ENCODE data around the gene SYT8. TPM values are rescaled to one million over a fixed set of nuclear protein-coding genes. Genes with fewer than 3 reads are reported as not detected.
A peak's percentile ranks its signal among the peaks of the same experiment; 100 is the strongest.

SYT8 gene
- total RNA-seq, 1 experiment from 2014 or later: 1.0 TPM

- peak overlapping the region; percentile 27 to 48 for H3K4me3 ChIP-seq (replicated peaks in 1 of 2; ENCODE audit: low read depth in 1 of 2, low read length in 2 of 2)
- no peaks in the 10 kb centered on the region for H3K36me3 ChIP-seq (ENCODE audit: control insufficient read depth in 1 of 2, insufficient read depth in 2 of 2, low read length in 2 of 2)
- peaks cover 27 to 30% of the 10 kb centered on the region in 2 experiments for H3K4me1 ChIP-seq (ENCODE audit: control insufficient read depth in 1 of 2, insufficient read depth in 2 of 2, low read length in 2 of 2)
- peak overlapping the region; percentile 93 for H3K4me2 ChIP-seq (ENCODE audit: low read length)
- RAD21 ChIA-PET (ENCODE audit: low non-redundant PET in 1 of 2, low total read pairs in 2 of 2, uncharacterized antibody in 2 of 2, unreplicated experiment in 2 of 2): no interaction called here
- intact Hi-C loops (cut with micrococcal nuclease): no loop called here
- CTCF ChIA-PET: interaction anchor here (1.1 to 1.2 kb wide), 2 partner anchors 13 to 19 kb away, joined by 3 to 5 read pairs; no protein-coding TSS in a partner anchor
- no peaks in the 10 kb centered on the region for H3K9me2 ChIP-seq (ENCODE audit: insufficient read depth)
- POLR2A ChIA-PET: no interaction called here
- no peaks in the 10 kb centered on the region for H3K79me2 ChIP-seq (ENCODE audit: insufficient read depth, low read length)
- no peaks in the 10 kb centered on the region for H4K20me1 ChIP-seq (ENCODE audit: insufficient read depth)
- peak overlapping the region; percentile 84 for H3K27ac ChIP-seq (ENCODE audit: low read depth, low read length)
- no peaks in the 10 kb centered on the region for H3K9me3 ChIP-seq (ENCODE audit: control insufficient read depth in 1 of 2, insufficient read depth in 1 of 2, low read depth in 1 of 2, low read length in 2 of 2)
- H2AFZ ChIP-seq (ENCODE audit: low read depth, low read length, poor library complexity, severe bottlenecking): peak overlapping the region; percentile 57
- H3K27me3 ChIP-seq (ENCODE audit: insufficient read depth, low read length): no peaks in the 10 kb centered on the region
- DNase-seq (ENCODE audit: low read depth, low spot score): peak; percentile 33
- peak; percentile 80 for ATAC-seq
- H3K9ac ChIP-seq (ENCODE audit: low read length): peak overlapping the region; percentile 64
- TF ChIP-seq SP1 (IDR thresholded peaks at IDR 0.05; ENCODE audit: low read depth) (peak; percentile 79), POLR2A (IDR thresholded peaks at IDR 0.05; ENCODE audit: borderline replicate concordance, extremely low read depth, insufficient read depth, insufficient read length) (no peak), MAX (IDR thresholded peaks at IDR 0.05) (no peak), FOSL1 (IDR thresholded peaks at IDR 0.05; ENCODE audit: low read depth) (no peak; the same call in 1 of the 2 replicates), ZBTB33 (IDR thresholded peaks at IDR 0.05; ENCODE audit: extremely low read depth, insufficient replicate concordance, low read length) (no peak), TCF7L2 (IDR thresholded peaks at IDR 0.05; ENCODE audit: borderline replicate concordance, extremely low read depth, insufficient read depth, insufficient read length) (no peak), SRF (IDR thresholded peaks at IDR 0.05; ENCODE audit: low read depth) (no peak)
- no TSS peak for BruUV-seq (replicated peaks)
Observed at GRCh38 chr11:1862588-1863351, 28.0 kb downstream of the SYT8 start.
